IPS DF 6.9 (cell line): ENCODE data around the gene XYLT1.

Experiments used
- DNase-seq: peaks from one replicate; pipeline ENCODE4 v3.0.0-alpha.2; 2013; ENCODE audit warnings: low read depth, low spot score
- H3K27ac ChIP-seq: one replicate; pipeline ENCODE4 v1.5.1; 2013; ENCODE audit warnings: low read length, control low read depth
- H3K27me3 ChIP-seq: 2 replicates; pipeline ENCODE4 v1.6.1; 2013; ENCODE audit warnings: mild to moderate bottlenecking, low read length; ENCODE audit not compliant: control insufficient read depth, insufficient read depth
- H3K36me3 ChIP-seq: 2 replicates; pipeline ENCODE4 v1.6.1; 2013; ENCODE audit warnings: low read length; ENCODE audit not compliant: control insufficient read depth, insufficient read depth
- H3K4me1 ChIP-seq: 2 replicates; pipeline ENCODE4 v1.6.1; 2013; ENCODE audit warnings: low read length; ENCODE audit not compliant: control insufficient read depth, insufficient read depth
- H3K4me3 ChIP-seq: 2 replicates; pipeline ENCODE4 v1.5.1; 2013; ENCODE audit warnings: mild to moderate bottlenecking, low read length
- H3K9me3 ChIP-seq: 2 replicates; pipeline ENCODE4 v1.6.1; 2013; ENCODE audit warnings: low read length, inconsistent platforms; ENCODE audit not compliant: control insufficient read depth, insufficient read depth
- WGBS: extraction: QIAGEN DNeasy Blood & Tissue Kit; methylation state at CpG from one replicate; pipeline ENCODE4 v1.1.7; 2013; ENCODE audit warnings: mixed read lengths, missing lambda C conversion rate; ENCODE audit not compliant: insufficient read length, insufficient coverage; 5-methylcytosine and 5-hydroxymethylcytosine counted together

Gene XYLT1

DNA sequence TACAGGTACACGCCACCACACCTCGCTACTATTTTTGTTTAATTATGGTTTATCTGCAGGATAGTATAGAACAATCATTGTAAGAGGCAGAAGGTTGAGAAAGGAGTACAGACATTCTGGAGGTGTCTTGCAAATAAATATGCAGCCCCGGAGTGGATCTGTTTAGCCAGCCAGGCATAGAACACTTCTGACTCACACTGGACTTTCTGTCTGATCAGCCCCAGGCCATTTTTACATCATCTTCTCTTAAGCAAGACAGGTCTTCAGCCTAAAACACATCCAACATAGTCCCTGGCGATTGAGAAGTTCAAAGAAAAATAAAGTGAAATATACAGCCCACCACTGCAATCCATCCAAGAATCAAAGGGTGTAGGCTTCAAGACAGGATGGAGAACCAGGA, 81.4 kb downstream of the XYLT1 start:
- DNase-seq: no peak
- Histone ChIP-seq H3K36me3 (no peaks in the 10 kb centered on the region), H3K27ac (no peak overlapping the region), H3K27me3 (no peaks in the 10 kb centered on the region), H3K4me1 (peaks cover 11% of the 10 kb centered on the region), H3K9me3 (no peaks in the 10 kb centered on the region), H3K4me3 (no peak overlapping the region)
- WGBS: no CpG with 5 or more reads among the region's 4 CpGs

DNA sequence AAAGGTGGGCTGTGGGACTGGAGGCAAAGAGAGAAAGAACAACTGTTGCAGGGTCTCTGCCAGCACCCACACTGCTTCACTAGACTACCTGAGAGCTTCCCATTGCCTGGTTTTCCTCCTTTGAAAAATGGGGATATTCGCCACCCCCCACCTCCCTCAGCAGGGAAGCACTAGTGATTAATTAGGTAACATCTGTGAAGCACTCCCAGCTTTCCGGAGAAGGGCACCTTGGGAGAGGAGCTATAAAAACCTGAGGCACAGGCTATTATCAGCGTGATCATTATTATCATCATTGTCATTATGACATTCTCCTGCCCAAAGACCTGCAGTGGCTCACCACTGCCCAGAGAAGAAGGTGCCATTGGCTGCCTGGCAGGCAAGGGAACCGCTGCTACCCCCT, 83.5 kb downstream of the XYLT1 start:
- Histone ChIP-seq H3K27ac (no peak overlapping the region), H3K36me3 (no peaks in the 10 kb centered on the region), H3K4me1 (peaks cover 7% of the 10 kb centered on the region; the same call in 1 of the 2 replicates), H3K27me3 (no peaks in the 10 kb centered on the region), H3K4me3 (no peak overlapping the region), H3K9me3 (no peaks in the 10 kb centered on the region)
- no peak for DNase-seq
- no CpG with 5 or more reads among the region's 4 CpGs for WGBS

DNA sequence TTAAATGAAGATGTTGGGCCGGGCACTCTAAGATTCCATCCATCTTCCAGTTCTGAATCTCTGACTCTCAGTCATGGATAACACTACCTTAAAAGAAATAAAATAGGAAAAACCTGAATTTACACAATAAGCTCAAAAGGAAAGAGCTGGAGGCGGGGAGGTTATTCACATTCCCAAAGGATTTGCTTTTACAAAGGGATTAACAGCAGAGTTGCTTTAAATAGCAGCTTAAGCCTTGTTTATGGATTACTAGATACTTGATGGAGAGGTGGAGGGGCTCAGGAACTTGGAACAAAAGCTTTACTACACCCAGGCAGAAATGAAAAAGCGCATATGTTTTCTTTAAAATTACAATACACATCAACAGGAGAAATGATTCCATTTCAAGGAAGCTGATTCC, 84.5 kb downstream of the XYLT1 start:
- H3K9me3 ChIP-seq: no peaks in the 10 kb centered on the region
- no CpG with 5 or more reads among the region's 3 CpGs for WGBS
- no peak overlapping the region for H3K4me3 ChIP-seq
- no peaks in the 10 kb centered on the region for H3K36me3 ChIP-seq
- DNase-seq: no peak
- no peak overlapping the region for H3K27ac ChIP-seq
- H3K27me3 ChIP-seq: no peaks in the 10 kb centered on the region
- H3K4me1 ChIP-seq: peaks cover 7% of the 10 kb centered on the region; the same call in 1 of the 2 replicates

DNA sequence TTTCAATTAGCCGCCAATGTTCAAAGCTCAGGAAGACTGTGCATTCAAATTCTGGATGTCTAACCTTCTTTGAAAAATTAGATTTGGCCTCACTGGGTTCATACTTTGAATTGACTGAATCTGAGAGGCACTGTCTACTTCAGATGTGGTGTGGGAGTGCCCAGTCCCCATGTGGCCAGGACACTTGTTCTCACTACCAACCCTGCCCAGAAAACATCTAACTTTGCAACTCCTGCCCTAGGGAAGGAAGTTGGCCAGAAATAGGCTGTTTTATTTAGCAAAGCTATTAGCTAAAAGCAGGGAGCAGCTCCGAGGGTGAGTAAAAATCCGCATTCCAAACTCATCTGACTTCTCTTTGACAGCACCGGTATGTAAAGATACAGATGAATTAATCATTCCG, 86.3 kb downstream of the XYLT1 start:
- Histone ChIP-seq H3K27me3 (no peaks in the 10 kb centered on the region), H3K36me3 (no peaks in the 10 kb centered on the region), H3K4me1 (peaks cover 4% of the 10 kb centered on the region; the same call in 1 of the 2 replicates), H3K27ac (no peak overlapping the region), H3K4me3 (no peak overlapping the region), H3K9me3 (no peaks in the 10 kb centered on the region)
- WGBS: no CpG with 5 or more reads among the region's 5 CpGs
- no peak for DNase-seq

DNA sequence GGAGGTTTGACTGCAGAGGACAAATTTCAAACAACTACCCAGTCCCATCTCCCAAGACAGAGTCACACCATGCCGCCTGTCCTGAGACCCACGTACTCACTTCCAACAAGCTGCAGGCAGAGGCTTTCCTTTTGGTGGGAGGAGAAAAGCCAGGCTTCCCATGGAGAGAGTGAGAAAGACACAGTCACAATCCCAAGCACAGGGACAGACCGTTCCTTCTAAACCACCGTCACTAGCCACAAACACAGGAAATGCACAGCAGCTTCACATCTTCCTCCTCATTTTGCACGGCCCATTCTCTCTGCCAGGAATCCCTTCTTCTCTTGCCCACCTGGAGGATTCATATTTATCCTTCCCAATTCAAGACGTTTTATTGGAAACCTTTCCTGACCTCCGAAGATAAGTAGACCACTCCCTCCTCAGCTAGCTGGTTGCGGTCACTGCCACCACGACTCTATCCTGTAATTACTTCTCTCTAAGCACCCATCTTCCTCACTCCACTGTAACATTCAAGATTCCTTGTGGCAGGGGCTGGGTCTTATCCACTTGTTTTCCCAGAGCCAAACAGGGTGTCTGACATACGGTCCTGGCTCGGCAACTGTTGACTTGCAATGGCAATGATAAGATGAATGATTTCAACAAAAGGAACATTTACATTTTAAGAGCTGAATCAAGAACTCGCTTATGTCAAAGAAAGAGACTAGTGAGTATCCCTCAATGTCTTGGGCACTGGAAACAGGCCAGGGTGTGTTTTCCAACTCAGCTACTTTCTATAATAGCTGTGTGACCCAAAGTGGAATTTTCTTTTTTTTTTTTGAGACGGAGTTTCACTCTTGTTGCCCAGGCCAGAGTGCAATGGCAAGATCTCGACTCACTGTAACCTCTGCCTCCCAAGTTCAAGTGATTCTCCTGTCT, 87.6 kb downstream of the XYLT1 start:
- DNase-seq: no peak
- Histone ChIP-seq H3K4me3 (no peak overlapping the region), H3K27ac (no peak overlapping the region), H3K9me3 (no peaks in the 10 kb centered on the region), H3K27me3 (no peaks in the 10 kb centered on the region), H3K36me3 (no peaks in the 10 kb centered on the region), H3K4me1 (peaks cover 4% of the 10 kb centered on the region; the same call in 1 of the 2 replicates)
- no CpG with 5 or more reads among the region's 14 CpGs for WGBS

DNA sequence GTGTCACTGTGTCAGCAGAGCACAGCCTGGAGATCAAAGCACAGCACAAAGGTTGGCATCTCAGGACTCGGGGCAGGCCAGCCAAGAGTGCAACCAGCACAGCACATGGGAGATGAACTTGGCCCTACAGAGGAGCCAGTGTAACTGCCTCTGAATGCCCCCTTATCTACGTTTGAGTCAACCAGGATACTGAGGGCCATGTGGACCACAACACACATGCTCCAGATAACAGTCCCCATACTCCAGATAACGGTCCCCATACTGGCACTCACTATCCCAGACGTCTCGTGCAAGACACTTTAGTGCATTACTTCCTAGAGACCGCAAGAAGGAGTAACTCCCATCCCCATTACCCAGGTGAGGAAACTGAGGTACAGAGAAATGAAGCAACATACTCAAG, 88.2 kb downstream of the XYLT1 start:
- Histone ChIP-seq H3K27me3 (no peaks in the 10 kb centered on the region), H3K4me1 (peaks cover 4% of the 10 kb centered on the region; the same call in 1 of the 2 replicates), H3K27ac (no peak overlapping the region), H3K9me3 (no peaks in the 10 kb centered on the region), H3K4me3 (no peak overlapping the region), H3K36me3 (no peaks in the 10 kb centered on the region)
- DNase-seq: no peak
- no CpG with 5 or more reads among the region's 6 CpGs for WGBS

DNA sequence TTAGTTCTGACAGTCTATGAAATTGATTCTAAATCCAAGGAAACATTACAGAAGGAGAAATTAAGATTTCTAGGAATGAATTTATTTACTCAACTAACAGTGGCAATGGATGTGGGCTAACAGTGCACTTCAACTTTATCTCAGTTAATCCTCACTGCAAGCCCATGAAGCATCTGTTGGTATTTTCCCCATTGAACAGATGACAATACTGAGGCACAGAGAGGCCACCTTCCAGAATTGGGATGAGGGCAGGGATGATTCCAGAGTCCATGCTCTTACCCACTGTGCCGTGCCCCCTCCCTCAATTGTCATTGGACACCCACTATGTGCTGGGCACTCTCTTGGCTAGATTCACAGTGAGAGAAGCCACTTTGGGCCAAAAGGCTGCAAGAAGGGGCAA, 89.0 kb downstream of the XYLT1 start:
- H3K27me3 ChIP-seq: no peaks in the 10 kb centered on the region
- H3K36me3 ChIP-seq: no peaks in the 10 kb centered on the region
- no peak overlapping the region for H3K4me3 ChIP-seq
- H3K9me3 ChIP-seq: no peaks in the 10 kb centered on the region
- no peak overlapping the region for H3K27ac ChIP-seq
- H3K4me1 ChIP-seq: 0 out of 2 replicates have a peak, but pooled peaks cover 5% of the 10 kb centered on the region
- no peak for DNase-seq
- WGBS: no CpG with 5 or more reads among the region's 1 CpG

DNA sequence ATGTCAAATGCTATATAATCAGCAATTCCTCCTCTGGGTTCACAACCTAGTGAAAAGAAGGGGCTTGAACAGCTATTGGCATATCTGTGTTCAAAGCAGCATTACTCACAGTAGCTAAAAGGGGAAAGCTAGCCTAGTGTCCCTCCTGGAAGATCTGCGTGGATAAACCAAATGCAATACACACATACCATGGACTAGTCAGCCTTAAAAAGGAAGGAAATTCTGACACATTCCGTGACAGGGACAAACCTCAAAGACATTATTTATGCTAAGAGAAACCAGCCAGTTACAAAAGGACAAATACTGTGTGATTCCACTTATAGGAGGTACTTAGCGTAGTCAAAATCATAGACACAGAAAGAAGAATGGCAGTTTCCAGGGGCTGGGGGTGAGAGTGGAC, 90.1 kb downstream of the XYLT1 start:
- H3K4me3 ChIP-seq: no peak overlapping the region
- no peak for DNase-seq
- no CpG with 5 or more reads among the region's 3 CpGs for WGBS
- peaks cover 5% of the 10 kb centered on the region; the same call in 1 of the 2 replicates for H3K4me1 ChIP-seq
- H3K9me3 ChIP-seq: no peaks in the 10 kb centered on the region
- H3K27ac ChIP-seq: no peak overlapping the region
- H3K36me3 ChIP-seq: no peaks in the 10 kb centered on the region
- H3K27me3 ChIP-seq: no peaks in the 10 kb centered on the region

DNA sequence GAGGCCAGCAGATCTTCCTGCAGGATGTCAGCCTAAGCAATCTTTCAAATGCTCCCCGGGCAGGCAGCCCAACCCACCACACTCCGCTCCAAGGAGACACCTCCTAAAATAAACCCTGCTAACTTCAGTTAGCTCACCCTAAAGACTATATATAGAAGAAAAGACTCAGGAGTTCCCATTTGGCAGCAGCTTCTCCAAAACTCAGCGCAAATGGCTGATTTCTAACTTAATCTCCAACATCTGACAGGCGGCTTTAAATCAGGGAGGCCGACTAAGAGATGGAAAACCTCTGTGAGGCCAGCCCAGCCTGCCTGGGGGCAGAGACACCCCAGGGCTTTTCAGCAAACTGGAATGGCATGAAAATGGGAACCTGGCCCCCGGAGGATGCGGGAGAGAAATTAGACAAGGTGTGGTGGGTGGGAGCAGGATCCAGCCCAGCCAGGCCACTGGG, 91.6 kb downstream of the XYLT1 start:
- Histone ChIP-seq H3K4me3 (no peak overlapping the region), H3K27me3 (no peaks in the 10 kb centered on the region), H3K9me3 (no peaks in the 10 kb centered on the region), H3K36me3 (no peaks in the 10 kb centered on the region), H3K4me1 (peaks cover 3% of the 10 kb centered on the region; the same call in 1 of the 2 replicates), H3K27ac (no peak overlapping the region)
- DNase-seq: no peak
- WGBS: no CpG with 5 or more reads among the region's 7 CpGs

DNA sequence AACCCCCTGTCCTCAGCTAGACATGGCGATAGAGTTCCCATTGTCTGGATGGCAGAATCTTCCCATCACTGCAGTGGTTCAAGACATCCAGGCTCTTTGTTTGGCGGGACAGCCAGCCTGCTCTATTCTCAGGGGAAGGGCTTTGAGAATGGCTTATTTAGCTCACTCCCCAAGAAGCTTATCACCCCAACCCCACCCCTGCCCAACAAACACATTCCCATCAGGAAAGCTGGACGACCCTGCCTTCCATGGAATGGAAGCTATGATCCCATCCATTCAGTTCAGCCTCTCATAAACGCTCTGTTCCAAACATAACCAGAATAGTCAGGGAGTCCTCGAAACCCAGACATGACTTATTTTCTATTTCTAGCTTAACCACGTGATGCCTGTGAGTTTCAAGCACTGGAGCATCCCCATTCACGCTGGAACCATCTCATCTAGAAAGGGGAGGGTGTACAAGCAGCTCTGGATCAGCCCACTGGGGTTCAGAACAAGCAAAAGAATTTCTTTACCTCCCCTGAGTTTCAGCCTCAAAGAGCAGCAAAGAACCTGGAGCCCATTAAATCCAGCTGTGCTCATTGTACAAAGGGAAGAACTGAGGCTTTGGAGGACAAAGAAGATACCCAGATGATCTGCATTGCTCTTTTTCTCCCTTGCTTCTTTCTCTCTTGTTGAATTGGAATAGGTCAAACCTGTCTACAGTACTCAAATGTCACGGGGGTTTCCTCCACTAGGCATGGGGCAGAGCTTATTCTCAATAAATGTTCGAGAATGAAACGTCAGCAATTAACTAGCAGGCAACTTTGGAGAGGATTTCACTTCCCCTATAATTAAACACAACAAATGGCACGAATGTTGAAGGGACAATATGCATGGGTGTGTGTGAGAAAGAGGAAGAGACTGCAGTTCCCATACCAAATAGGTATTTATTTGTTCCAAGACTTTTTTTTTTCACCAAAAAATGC, 93.1 kb downstream of the XYLT1 start:
- no CpG with 5 or more reads among the region's 11 CpGs for WGBS
- Histone ChIP-seq H3K27ac (no peak overlapping the region), H3K36me3 (no peaks in the 10 kb centered on the region), H3K27me3 (no peaks in the 10 kb centered on the region), H3K4me1 (peaks cover 3% of the 10 kb centered on the region; the same call in 1 of the 2 replicates), H3K9me3 (no peaks in the 10 kb centered on the region), H3K4me3 (no peak overlapping the region)
- DNase-seq: no peak
